Testis (tissue), 2 donors: Measurements from ENCODE around the gene INPP5B.

Experiments
- POLR2A ChIP-seq: fragments of 450-650 bp; IDR thresholded peaks from one replicate; pipeline ENCODE4 v1.6.1; 2017; ENCODE audit warnings: antibody characterized with exemption, mild to moderate bottlenecking, moderate library complexity
- TF ChIP-seq, protein P1 (sequence below), 3 experiments: fragments of 450-650 bp in 2 of 3; fragments of 200-600 bp in 1 of 3; sonication (generic) in 1 of 3; IDR thresholded peaks; one replicate each; pipeline ENCODE4 v1.5.1; 2016 to 2019; ENCODE audit warnings: antibody characterized with exemption in 3 of 3, mild to moderate bottlenecking in 2 of 3, moderate library complexity in 1 of 3

DNA sequence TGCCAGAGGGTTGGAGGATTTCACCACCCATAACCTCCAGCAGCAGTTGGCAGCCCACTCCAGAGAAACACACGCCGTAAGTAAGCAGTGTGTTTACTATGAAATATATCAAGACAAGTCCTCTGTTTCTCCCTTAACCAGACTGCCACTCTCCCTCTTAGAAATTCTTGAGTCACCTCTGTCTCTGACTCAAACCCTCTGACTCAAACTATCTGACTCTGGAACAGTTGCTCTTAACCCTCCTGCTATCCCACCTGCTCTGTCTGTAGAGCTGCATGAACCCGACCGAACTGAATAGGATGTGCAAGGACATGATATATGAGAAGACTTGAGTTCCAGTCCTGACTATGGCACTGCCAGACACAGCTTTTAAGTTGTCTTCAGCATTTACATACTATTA is 14.1 kb downstream of the INPP5B start:
- TF ChIP-seq, protein P1, sequence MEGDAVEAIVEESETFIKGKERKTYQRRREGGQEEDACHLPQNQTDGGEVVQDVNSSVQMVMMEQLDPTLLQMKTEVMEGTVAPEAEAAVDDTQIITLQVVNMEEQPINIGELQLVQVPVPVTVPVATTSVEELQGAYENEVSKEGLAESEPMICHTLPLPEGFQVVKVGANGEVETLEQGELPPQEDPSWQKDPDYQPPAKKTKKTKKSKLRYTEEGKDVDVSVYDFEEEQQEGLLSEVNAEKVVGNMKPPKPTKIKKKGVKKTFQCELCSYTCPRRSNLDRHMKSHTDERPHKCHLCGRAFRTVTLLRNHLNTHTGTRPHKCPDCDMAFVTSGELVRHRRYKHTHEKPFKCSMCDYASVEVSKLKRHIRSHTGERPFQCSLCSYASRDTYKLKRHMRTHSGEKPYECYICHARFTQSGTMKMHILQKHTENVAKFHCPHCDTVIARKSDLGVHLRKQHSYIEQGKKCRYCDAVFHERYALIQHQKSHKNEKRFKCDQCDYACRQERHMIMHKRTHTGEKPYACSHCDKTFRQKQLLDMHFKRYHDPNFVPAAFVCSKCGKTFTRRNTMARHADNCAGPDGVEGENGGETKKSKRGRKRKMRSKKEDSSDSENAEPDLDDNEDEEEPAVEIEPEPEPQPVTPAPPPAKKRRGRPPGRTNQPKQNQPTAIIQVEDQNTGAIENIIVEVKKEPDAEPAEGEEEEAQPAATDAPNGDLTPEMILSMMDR (IDR thresholded peaks at IDR 0.05), result no peak
- TF ChIP-seq POLR2A, result no peak
